ENCODE data around the gene CA7.
A peak's percentile ranks its signal among the peaks of the same experiment; 100 is the strongest.

CA7 gene

DNA sequence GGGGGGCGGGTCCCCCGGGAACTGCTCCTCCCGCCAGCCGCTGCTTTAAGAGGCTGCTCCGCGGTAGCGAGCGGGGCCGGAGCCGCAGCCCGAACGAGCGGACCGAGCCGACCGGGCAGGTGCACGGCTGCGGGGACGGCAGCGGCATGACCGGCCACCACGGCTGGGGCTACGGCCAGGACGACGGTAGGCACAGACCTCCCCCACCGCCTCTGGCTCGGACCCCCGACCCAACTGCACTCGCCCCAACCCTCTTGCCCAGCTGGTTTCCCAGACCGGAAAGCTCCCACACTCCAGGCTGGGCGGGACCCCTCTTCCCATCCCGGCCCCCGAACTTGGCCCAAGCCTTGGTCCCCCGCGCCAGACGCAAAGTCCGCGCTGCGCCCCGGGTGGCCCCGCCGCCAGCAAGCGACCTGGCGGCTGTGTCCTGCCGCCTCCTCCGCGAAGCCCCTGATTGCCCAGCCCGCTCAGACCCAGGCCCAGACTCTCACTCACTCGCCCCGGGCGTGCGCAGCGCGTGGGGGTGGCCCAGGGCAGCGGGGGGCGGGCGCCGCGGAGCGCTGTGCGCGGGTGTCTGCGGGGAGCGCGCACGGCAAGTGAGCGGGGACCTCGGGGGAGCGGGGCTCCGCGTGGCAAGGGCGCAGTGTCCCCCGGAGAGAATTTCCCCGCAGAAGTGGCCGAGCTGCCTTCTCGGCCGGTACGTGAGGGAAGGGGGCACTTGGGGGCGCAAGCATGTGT, at the start of gene CA7:
TSS of gene CA7 (plus strand) at position 73 of the 738 bp plus-strand sequence. CDS start at position 147, 74 bp downstream.
- DNase-seq, result no peak

- no peak for DNase-seq
Observed at GRCh38 chr16:66798161-66798560, 46.1 kb upstream of the CA7 start.

DNA sequence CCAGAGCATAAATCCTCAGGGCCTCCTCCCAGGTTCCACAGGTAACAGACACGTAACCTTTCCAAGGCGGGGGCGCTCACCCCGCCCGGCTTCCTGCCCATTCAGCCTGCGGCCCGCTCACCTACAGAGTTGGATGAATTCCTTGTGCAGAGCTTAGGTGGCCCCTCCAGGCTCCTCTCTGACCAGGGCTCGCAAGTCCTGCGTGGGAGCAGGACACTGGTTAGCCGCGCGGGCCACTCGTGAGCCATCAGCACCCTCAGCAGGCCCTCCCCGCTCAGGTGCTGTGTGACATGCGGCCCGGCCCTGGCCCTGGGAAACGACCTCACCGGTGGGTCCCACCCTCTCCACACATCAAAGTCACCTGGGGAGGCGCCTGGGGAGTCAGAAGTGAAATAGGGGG, 43.4 kb upstream of the CA7 start:
- DNase-seq, result no peak

- no peak for DNase-seq
Observed at GRCh38 chr16:66801320-66802105, 42.7 kb upstream of the CA7 start, which contains the start of gene TERB1. TSS of gene TERB1 (minus strand) at chr16:66801584. CDS start at chr16:66796798, 4,786 bp downstream.

DNA sequence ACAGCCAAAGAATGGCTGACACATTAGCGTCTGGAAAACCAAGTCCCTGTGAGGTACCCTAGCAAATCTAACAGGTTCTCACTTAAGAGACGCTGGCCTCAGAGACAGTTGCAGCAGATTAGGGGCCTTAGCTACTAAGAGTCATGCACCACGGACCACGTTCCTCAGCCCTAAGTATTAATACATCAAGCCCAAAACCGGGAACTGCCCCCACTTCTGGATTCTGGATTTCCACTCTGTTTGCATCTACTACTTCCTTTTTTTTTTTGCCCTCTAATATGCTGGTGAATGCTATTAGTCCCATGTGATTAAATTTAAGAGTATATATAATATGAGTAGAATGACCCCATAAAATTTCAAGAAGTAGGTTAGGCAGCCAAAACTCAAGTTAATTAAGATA, 42.1 kb upstream of the CA7 start:
- no peak for DNase-seq

- DNase-seq, result no peak
Observed at GRCh38 chr16:66809765-66810164, 34.4 kb upstream of the CA7 start.

DNA sequence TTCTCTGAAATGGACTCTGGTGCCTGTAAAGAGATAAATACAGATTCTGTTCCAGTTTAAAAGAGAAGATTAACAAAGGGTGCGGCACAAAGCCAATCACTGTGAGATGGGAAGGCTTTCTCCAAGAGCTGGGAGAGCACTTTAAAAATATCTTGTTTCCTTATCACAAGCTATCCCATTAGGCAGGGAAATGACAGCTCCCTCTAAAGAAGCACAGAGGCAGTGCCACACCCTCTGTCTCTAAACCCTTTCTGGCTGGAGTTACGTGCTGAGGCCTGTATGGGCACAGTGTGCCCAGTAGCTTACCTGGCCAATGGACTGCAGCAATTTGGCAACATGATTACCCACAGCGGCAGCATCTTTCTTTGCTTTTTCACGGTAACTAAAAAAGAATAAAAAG, 33.8 kb upstream of the CA7 start:
- no peak for DNase-seq

GRCh38 chr16:66811043-66811442, 33.2 kb upstream of the CA7 start:
- no peak for DNase-seq

DNA sequence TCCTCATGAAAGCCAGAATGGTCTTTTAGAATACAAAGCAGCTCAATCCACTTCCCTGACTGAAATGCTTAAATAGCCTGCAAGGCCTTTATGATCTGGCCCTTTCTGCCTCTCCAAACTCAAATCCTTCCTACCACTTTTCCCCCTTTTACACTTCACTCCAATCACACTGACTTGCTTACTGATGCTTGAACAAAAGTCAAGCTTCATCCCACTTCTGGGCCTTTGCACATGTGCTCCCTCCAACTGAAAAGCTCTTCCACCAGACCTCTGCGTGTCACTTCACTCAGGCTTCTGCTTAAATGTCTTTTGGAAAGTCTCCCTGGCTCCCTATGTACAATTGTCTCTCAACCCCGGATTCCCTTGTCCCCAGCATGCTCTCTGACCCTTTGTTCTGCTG, 29.5 kb upstream of the CA7 start:
- DNase-seq, result no peak

DNA sequence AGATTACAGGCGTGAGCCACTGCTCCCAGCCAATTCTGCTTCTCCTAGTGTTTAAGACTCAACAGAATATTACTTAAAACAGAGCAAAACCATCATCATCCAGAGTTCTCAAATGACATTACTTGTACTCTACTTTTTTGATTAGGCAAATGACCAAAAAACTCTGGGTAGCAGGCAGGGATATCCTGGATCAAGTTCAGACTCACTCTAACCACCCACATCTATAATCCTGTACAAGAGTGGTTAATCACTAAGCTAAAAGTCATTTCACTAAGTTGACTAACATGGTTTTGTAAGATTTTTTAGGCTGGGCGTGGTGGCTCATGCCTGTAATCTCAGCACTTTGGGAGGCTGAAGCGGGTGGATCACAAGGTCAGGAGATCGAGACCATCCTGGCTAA, 20.2 kb upstream of the CA7 start:
- DNase-seq, result no peak

DNA sequence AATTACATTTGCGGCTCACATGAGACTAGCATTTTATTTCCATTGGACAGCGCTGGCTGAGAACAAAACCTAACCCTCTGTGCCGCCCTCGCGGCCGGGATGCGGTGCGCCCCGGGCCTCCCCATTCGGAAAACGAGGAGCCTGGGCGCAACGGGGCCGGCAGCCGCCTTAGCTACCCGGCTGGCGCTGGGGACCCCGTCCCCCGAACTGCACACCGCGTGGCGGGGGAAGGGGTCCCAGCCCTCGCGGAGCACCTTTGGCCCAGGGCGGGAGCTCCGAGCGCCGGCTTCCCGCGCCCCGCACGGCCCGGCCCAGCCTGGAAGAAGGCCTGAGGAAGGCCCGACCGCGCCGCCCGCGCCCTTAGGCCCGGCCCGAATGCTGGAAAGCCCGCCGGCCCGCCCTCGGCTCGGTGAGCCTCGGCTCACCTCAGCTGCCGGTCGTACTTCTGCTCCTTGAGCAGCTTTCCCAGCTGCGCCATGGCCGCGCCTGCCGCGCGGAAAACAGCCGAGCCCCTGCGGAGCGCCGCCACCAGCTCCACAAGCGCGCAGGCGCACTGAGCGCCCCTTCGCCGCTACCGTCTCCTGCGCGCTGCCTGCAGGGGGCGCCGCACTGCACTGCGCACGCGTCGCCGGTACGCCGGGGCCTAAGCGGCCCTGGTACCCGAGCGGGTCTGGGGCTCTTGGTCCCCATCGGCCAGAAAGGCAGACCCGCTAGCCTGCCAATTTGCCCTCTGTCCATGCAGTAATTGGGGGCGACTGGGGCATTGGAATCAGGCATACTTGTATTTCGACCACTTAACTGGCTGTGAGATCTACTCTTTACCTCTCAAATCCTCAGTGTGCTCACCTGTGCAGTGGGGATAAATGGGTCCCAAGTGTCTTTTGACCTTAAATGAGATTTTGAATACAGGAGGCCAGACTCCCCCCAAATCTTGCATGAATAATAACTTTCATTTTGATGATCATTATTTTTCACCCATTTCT, 13.5 kb upstream of the CA7 start, which contains the start of gene NAE1:
TSS of gene NAE1 (minus strand) at position 555 of the 983 bp plus-strand sequence. CDS start at position 478, 77 bp downstream.
- DNase-seq, result peak; percentile 93

DNA sequence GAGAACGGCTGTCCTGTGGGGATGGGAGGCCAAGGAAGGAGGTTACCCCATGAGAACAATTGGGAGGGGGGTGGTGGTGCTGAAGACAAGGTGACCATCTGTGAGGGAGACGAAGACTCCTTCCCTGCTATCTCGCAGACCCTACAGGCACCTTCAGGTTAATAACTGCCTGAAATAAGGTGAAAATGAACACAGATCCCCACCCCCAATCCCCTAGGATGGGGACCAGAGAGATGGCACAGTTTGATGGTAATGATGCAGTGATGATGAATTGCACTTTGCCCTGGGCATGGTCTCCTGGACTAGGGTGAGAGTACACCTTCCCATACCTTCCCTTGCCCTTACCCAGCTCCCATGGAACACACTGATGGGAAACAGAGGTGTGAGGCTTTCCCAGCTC, 12.0 kb upstream of the CA7 start:
- DNase-seq, result no peak

GRCh38 chr16:66832661-66833305, 11.4 kb upstream of the CA7 start:
- DNase-seq, result no peak

- no peak for DNase-seq
Observed at GRCh38 chr16:66834746-66835145, 9.5 kb upstream of the CA7 start.

GRCh38 chr16:66840883-66841282, 3.3 kb upstream of the CA7 start:
- no peak for DNase-seq

DNA sequence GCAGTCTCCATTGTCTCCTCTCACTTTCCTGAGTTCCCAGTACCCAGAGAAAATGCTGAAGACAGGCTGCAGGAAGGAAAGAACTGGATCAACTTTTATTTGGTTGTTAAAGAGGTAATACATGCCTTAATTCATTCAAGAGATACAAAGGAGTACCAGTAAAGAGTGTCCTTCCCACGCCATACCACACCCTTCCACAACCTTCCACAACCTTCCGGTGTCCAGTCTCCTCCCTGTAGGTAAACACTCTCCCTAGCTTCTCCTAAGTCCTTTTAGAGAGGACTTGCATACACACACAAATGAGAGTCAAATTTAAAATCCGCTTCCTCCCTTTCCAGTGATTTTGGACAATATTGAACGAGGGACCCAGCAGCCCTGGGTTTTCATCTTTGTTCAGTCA, 2.8 kb upstream of the CA7 start:
- DNase-seq, result no peak

- DNase-seq, result no peak
Observed at GRCh38 chr16:66842765-66843164, 1.4 kb upstream of the CA7 start.

DNA sequence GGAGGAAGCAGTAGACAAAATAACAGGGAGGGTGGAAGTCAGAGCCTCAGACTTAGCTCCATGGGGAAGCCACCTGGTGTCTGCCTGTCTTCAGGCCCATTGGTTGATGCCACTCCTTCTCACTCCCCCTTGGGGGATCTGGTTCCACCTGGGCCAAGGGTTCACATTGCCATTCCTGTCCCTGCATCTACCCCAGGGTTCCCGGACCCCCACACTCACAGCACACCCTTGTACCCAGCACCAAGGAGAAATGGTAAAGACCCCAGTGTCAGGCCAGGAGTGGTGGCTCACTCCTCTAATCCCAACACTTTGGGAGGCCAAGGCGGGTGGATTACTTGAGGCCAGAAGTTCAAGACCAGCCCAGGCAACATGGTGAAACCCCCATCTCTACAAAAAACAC, 1.0 kb upstream of the CA7 start:
- DNase-seq, result no peak

DNA sequence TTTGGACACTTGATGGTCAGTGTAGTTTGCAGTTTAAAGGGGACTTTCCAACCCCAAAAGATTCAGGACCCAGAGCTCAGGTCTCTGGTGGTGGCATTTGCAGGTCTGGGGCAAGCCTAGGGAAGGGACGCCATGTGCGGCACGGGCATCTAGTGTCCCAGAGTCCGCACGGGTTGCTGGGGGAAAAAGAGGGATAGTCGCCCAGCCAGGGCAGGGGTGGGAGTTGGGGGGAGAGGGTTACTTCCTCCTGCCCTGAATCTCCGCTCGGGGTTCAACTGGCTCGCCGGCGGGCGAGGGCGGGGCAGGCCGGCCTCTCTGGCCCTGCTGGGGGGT, 239 bp upstream of the CA7 start:
- no peak for DNase-seq

DNA sequence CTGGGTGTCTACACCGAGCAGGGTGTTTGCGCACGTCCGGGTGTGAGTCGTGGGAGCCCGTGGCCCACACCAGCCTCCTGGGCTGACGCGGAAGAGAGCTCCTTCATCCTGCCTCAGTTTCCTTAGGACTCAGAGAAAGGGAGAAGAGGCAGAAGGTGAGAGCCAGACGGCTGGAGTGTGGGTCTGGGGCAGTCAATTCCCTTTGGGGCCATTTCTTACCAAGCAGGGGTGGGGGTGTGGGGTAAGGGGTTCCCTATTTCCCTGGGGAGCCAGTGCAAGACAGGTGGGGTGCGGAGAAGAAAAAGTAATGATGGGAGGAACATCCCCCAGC, 831 bp downstream of the CA7 start:
- DNase-seq, result no peak

GRCh38 chr16:66845791-66846221, 1.6 kb downstream of the CA7 start:
- no peak for DNase-seq

GRCh38 chr16:66846266-66846665, 2.1 kb downstream of the CA7 start:
- DNase-seq, result no peak

- DNase-seq, result no peak
Observed at GRCh38 chr16:66846831-66847230, 2.6 kb downstream of the CA7 start.

All from femur (tissue), 1 donor.